Body of pancreas (tissue), 4 donors: ENCODE data around the gene STX1B.

Experiments used
- POLR2A ChIP-seq, 3 donors: fragments of 450-650 bp; IDR thresholded peaks; one replicate each; pipeline ENCODE4 v1.6.1; 2016; ENCODE audit warnings: antibody characterized with exemption in 3 of 3, mild to moderate bottlenecking in 2 of 3
- TF ChIP-seq, protein P1 (sequence below), 7 experiments: fragments of 450-650 bp in 4 of 7; fragments of 200-600 bp in 3 of 7; sonication (generic) in 3 of 7; IDR thresholded peaks; one replicate each; pipeline ENCODE4 v1.5.1; 2016 to 2019; ENCODE audit warnings: antibody characterized with exemption in 7 of 7

DNA sequence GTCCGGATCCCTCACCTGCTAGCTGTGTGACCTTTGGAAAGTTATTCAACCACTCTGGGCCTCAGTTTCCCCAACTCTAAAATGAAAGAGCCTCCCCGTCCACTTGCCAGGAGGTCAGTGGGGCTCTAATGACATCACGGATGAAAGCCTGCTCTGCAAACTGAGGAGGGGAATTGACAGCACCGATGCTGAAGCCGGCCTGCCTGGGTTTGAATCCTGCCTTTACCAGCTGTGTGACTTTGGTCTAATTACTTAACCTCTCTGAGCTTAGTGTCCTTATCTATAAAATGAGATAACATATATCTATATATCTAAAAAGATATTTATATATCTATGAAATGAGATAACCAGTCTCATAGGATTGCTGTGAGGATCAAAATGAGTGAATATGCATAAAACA lies 1.9 kb downstream of the STX1B start:
- TF ChIP-seq, protein P1, sequence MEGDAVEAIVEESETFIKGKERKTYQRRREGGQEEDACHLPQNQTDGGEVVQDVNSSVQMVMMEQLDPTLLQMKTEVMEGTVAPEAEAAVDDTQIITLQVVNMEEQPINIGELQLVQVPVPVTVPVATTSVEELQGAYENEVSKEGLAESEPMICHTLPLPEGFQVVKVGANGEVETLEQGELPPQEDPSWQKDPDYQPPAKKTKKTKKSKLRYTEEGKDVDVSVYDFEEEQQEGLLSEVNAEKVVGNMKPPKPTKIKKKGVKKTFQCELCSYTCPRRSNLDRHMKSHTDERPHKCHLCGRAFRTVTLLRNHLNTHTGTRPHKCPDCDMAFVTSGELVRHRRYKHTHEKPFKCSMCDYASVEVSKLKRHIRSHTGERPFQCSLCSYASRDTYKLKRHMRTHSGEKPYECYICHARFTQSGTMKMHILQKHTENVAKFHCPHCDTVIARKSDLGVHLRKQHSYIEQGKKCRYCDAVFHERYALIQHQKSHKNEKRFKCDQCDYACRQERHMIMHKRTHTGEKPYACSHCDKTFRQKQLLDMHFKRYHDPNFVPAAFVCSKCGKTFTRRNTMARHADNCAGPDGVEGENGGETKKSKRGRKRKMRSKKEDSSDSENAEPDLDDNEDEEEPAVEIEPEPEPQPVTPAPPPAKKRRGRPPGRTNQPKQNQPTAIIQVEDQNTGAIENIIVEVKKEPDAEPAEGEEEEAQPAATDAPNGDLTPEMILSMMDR (IDR thresholded peaks at IDR 0.05) = no peak
- TF ChIP-seq POLR2A (IDR thresholded peaks at IDR 0.05) = no peak
